IMR-90 (cell line): Measurements from ENCODE around the gene SLIT1. TPM values are rescaled to one million over a fixed set of nuclear protein-coding genes. Genes with fewer than 3 reads are reported as not detected.

Experiments
- ATAC-seq: fragments of 200-7000 bp; cut with Tn5 transposase; 2 replicates; pipeline ENCODE4 v1.9.1; 2020; ENCODE audit warnings: low read depth, mild to moderate bottlenecking, moderate library complexity
- BruUV-seq: library from RNA; stranded (reverse); fragments of 400-500 nt; replicated peaks from 2 replicates; lab custom pipeline; 2021; lab: Mats Ljungman, UMichigan
- CTCF ChIA-PET: fragments of 300-600 bp; formaldehyde crosslinking; extraction: SDS; loops from one replicate; lab custom pipeline; 2021; ENCODE audit warnings: antibody characterized with exemption; lab: Yijun Ruan, JAX
- POLR2A ChIA-PET: fragments of 300-600 bp; sonication (Branson Sonifier 250); formaldehyde crosslinking; loops from one replicate; lab custom pipeline; 2022; ENCODE audit warnings: antibody characterized with exemption; ENCODE audit not compliant: unreplicated experiment; lab: Charles Lee
- DNase-seq: peaks from one replicate; pipeline ENCODE4 v3.0.0; 2013
- H2AFZ ChIP-seq: replicated peaks from 2 replicates; pipeline ENCODE3; 2013; ENCODE audit warnings: low read length, mild to moderate bottlenecking; ENCODE audit not compliant: poor library complexity
- H2AK5ac ChIP-seq: 2 replicates; pipeline ENCODE4 v1.6.1; 2013; ENCODE audit warnings: low read depth, low read length, inconsistent platforms
- H2AK9ac ChIP-seq: replicated peaks from 2 replicates; pipeline ENCODE3; 2013; ENCODE audit warnings: mild to moderate bottlenecking, low read depth, low read length, moderate library complexity; ENCODE audit not compliant: poor library complexity
- H2BK120ac ChIP-seq: 2 replicates; pipeline ENCODE4 v1.6.1; 2013; ENCODE audit warnings: low read depth, low read length, inconsistent platforms
- H2BK15ac ChIP-seq: 3 replicates; pipeline ENCODE4 v1.6.1; 2013; ENCODE audit warnings: low read depth, low read length, inconsistent platforms
- H2BK20ac ChIP-seq: 2 replicates; pipeline ENCODE4 v1.6.1; 2013; ENCODE audit warnings: low read depth, mild to moderate bottlenecking, inconsistent platforms, low read length, moderate library complexity
- H2BK5ac ChIP-seq: 2 replicates; pipeline ENCODE4 v1.6.1; 2013; ENCODE audit warnings: mild to moderate bottlenecking, low read depth, low read length, inconsistent platforms; ENCODE audit not compliant: poor library complexity, severe bottlenecking
- H3K14ac ChIP-seq: replicated peaks from 2 replicates; pipeline ENCODE4 v1.6.1; 2013; ENCODE audit warnings: low read depth, low read length, inconsistent platforms
- H3K18ac ChIP-seq: 2 replicates; pipeline ENCODE4 v1.6.1; 2013; ENCODE audit warnings: low read depth, low read length, control low read depth
- H3K23ac ChIP-seq: 2 replicates; pipeline ENCODE4 v1.6.1; 2013; ENCODE audit warnings: low read depth, low read length, inconsistent platforms
- H3K27ac ChIP-seq: 2 replicates; pipeline ENCODE4 v1.5.1; 2013; ENCODE audit warnings: mild to moderate bottlenecking, control low read depth, low read length; ENCODE audit not compliant: insufficient read depth
- H3K27me3 ChIP-seq: 2 replicates; pipeline ENCODE4 v1.6.1; 2013; ENCODE audit warnings: low read length; ENCODE audit not compliant: control insufficient read depth, insufficient read depth
- H3K36me3 ChIP-seq: 2 replicates; pipeline ENCODE4 v1.6.1; 2013; ENCODE audit warnings: low read length, mixed read lengths; ENCODE audit not compliant: control insufficient read depth, insufficient read depth
- H3K4ac ChIP-seq: 2 replicates; pipeline ENCODE4 v1.6.1; 2013; ENCODE audit warnings: low read depth, low read length, inconsistent platforms
- H3K4me1 ChIP-seq: 2 replicates; pipeline ENCODE4 v1.6.1; 2013; ENCODE audit warnings: low read length, mixed read lengths; ENCODE audit not compliant: control insufficient read depth, insufficient read depth
- H3K4me2 ChIP-seq: 2 replicates; pipeline ENCODE4 v1.6.1; 2013; ENCODE audit warnings: low read depth, mild to moderate bottlenecking, control low read depth, low read length, moderate library complexity
- H3K4me3 ChIP-seq: 2 replicates; pipeline ENCODE4 v1.5.1; 2013; ENCODE audit warnings: low read depth, mild to moderate bottlenecking, control low read depth, low read length, moderate library complexity; ENCODE audit not compliant: insufficient read depth
- H3K56ac ChIP-seq: 2 replicates; pipeline ENCODE4 v1.6.1; 2013; ENCODE audit warnings: low read length, inconsistent platforms; ENCODE audit not compliant: insufficient read depth; ENCODE audit errors: extremely low read depth
- H3K79me1 ChIP-seq, 2 experiments: 2 replicates each; pipeline ENCODE4 v1.6.1; 2013; ENCODE audit warnings: low read length in 2 of 2, inconsistent platforms in 1 of 2, low read depth in 1 of 2
- H3K9ac ChIP-seq: 2 replicates; pipeline ENCODE4 v1.6.1; 2013; ENCODE audit warnings: low read depth, low read length, control low read depth
- H3K9me1 ChIP-seq: 2 replicates; pipeline ENCODE4 v1.6.1; 2013; ENCODE audit warnings: low read length, inconsistent platforms; ENCODE audit not compliant: insufficient read depth
- H3K9me3 ChIP-seq: 2 replicates; pipeline ENCODE4 v1.6.1; 2013; ENCODE audit warnings: low read length; ENCODE audit not compliant: control insufficient read depth, insufficient read depth
- H4K20me1 ChIP-seq: 2 replicates; pipeline ENCODE4 v1.6.1; 2013; ENCODE audit warnings: low read length, inconsistent platforms; ENCODE audit not compliant: insufficient read depth
- H4K5ac ChIP-seq: 2 replicates; pipeline ENCODE4 v1.6.1; 2013; ENCODE audit warnings: mild to moderate bottlenecking, low read depth, low read length, control low read depth
- H4K8ac ChIP-seq, 2 experiments: 2 replicates each; pipeline ENCODE4 v1.6.1; 2013; ENCODE audit warnings: low read depth in 2 of 2, low read length in 2 of 2, control low read depth in 1 of 2, inconsistent platforms in 1 of 2
- H4K91ac ChIP-seq: 2 replicates; pipeline ENCODE4 v1.6.1; 2013; ENCODE audit warnings: low read depth, low read length, inconsistent platforms; ENCODE audit not compliant: insufficient read depth
- BHLHE40 ChIP-seq: fragments of 150-350 bp; IDR thresholded peaks from 2 replicates; pipeline ENCODE4 v1.6.1; 2016; ENCODE audit warnings: mild to moderate bottlenecking, low read depth, low read length
- CEBPB ChIP-seq: IDR thresholded peaks from 2 replicates; pipeline ENCODE4 v1.6.1; 2012; ENCODE audit warnings: low read depth, low read length, improper control_type of control experiment
- CHD1 ChIP-seq: IDR thresholded peaks from 2 replicates; pipeline ENCODE4 v1.6.1; 2012; ENCODE audit warnings: low read depth, low read length, improper control_type of control experiment
- FOS ChIP-seq: fragments of 150-350 bp; IDR thresholded peaks from 2 replicates; pipeline ENCODE4 v1.6.1; 2016; ENCODE audit warnings: low read depth, low read length
- MAFK ChIP-seq: IDR thresholded peaks from 2 replicates; pipeline ENCODE4 v1.6.1; 2012; ENCODE audit warnings: low read depth, low read length, improper control_type of control experiment
- MAZ ChIP-seq: IDR thresholded peaks from 2 replicates; pipeline ENCODE4 v1.6.1; 2012; ENCODE audit warnings: low read depth, mild to moderate bottlenecking, low read length, improper control_type of control experiment, moderate library complexity, borderline replicate concordance
- MXI1 ChIP-seq: IDR thresholded peaks from 2 replicates; pipeline ENCODE4 v1.6.1; 2012; ENCODE audit warnings: low read depth, mild to moderate bottlenecking, low read length, moderate library complexity, borderline replicate concordance
- RAD21 ChIP-seq: IDR thresholded peaks from 2 replicates; pipeline ENCODE4 v1.6.1; 2012; ENCODE audit warnings: low read length, improper control_type of control experiment
- RCOR1 ChIP-seq: IDR thresholded peaks from 2 replicates; pipeline ENCODE4 v1.6.1; 2012; ENCODE audit warnings: mild to moderate bottlenecking, low read length, improper control_type of control experiment; ENCODE audit not compliant: insufficient replicate concordance
- WGBS, 2 experiments: methylation state at CpG; one replicate each; pipeline versions ENCODE4 v1.1.5 to v1.1.7; 2013; ENCODE audit warnings: missing lambda C conversion rate in 2 of 2; ENCODE audit not compliant: insufficient read length in 1 of 2; ENCODE audit errors: extremely low coverage in 2 of 2; 5-methylcytosine and 5-hydroxymethylcytosine counted together
- dilution Hi-C: fragments of 300-500 bp; cut with HindIII; formaldehyde crosslinking; loops from one replicate; pipeline ENCODE4 v1.14.3; 2018; ENCODE audit warnings: low sequenced_read_pairs; ENCODE audit not compliant: unreplicated experiment
- in situ Hi-C: fragments of 300-500 bp; cut with MboI; formaldehyde crosslinking; loops from 3 replicates; pipeline ENCODE4 v1.14.3; 2019; ENCODE audit warnings: low sequenced_read_pairs, inconsistent platforms, mixed read lengths
- intact Hi-C: fragments of 100-400 bp; cut with micrococcal nuclease; formaldehyde crosslinking; loops from 2 replicates; pipeline ENCODE4 v1.10.0; 2022
- polyA plus RNA-seq, 3 experiments: library from polyadenylated mRNA; depleted of rRNA; stranded (reverse); fragments of >200 nt; gene quantifications; 2 replicates each; pipeline ENCODE4 v1.2.3, GENCODE V29; 2012; ENCODE audit warnings: low replicate concordance in 1 of 3
- total RNA-seq: library from RNA; depleted of rRNA; stranded (reverse); fragments of >200 nt; gene quantifications from 2 replicates; pipeline ENCODE4 v1.2.3, GENCODE V29; 2012
- TF ChIP-seq, protein P1 (sequence below): fragments of 150-350 bp; IDR thresholded peaks from 2 replicates; pipeline ENCODE4 v1.6.1; 2016; ENCODE audit warnings: low read depth, mild to moderate bottlenecking, low read length, moderate library complexity, borderline replicate concordance
- TF ChIP-seq, protein P2 (sequence below): conservative IDR thresholded peaks from 2 replicates; pipeline ENCODE4 v1.5.1; 2012; ENCODE audit warnings: mild to moderate bottlenecking, low read depth, low read length, improper control_type of control experiment
- TF ChIP-seq, protein P3 (sequence below): fragments of 150-350 bp; IDR thresholded peaks from 2 replicates; pipeline ENCODE4 v1.6.1; 2017; ENCODE audit warnings: mild to moderate bottlenecking, antibody characterized with exemption, low read length, low read depth

The SLIT1 gene
- total and polyA plus RNA-seq, 2 of the 4 experiments (the other 2 are of a cell fraction): under 0.01 TPM

DNA sequence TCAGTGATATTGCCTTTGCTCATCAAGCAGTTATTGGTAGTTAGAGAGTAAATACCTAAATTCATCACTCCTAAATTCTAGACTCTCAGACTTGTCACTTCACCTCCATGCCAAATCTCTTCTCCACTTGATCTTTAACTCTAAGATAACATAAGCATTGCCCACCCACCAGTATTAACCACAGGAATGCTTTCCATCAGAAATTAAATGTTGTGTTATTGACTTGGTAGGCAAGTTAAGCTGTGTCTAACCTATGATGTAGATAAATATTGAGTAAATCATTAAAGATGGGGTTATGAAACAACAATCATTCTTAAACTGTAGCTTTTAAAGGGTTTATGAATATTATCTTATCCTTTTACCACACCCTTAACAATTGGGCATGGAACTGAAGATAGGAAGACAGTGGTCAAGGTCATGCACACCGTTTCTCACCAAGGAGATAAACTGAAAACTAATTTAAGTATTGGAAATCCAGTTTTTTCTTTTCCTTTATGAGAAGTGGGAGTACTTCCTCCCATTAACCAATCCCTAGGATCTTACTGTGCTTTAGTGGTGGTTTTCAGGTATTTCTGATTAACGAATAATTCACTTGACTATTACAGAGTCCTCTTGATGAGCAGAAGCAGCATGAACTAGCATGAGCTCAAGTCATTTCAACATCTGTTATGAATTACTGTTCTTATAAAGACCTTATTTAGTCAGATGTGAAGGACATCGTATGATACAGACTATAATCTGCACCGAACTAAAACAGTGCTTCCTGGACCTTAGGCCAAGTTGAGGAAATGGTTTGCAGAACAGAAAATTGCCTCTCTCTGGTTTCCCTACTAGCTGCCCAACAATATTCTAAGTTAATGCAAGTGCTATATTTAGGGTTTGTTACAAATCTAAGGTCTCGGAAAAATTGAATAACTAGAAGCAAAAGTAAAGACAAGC lies 211.7 kb downstream of the SLIT1 start (continued):
- TF ChIP-seq RCOR1 (no peak), MAFK (no peak)

DNA sequence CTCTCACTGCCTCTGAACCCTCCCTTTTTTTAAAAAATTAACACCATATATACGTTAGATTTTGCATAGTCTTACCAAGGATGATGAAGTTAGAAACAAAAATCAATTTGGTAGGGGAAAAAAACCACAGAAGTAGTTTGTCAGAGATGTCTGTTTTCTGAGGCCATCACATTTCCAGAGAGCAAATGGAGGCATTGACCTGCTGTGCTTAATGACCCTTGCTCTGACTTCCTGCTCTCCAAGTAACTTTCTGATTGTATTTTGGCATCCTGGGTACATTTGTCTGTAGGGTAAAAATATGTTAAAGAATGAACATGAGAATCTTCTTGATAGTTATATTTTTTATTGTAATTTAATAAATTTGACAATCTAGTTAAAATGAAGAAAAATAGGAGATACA lies 213.5 kb downstream of the SLIT1 start:
- Histone ChIP-seq H4K91ac (no peak overlapping the region), H3K27ac (no peak overlapping the region), H2BK120ac (no peak overlapping the region), H2AFZ (no peak overlapping the region), H4K8ac (no peak overlapping the region), H2AK9ac (no peak overlapping the region), H3K23ac (no peak overlapping the region), H2AK5ac (no peak overlapping the region), H3K4me1 (peaks cover 2% of the 10 kb centered on the region; the same call in 1 of the 2 replicates), H3K79me1 (peaks cover 0 to 7% of the 10 kb centered on the region in 2 experiments; a peak in 2 of 4 replicates), H3K4ac (no peak overlapping the region), H4K5ac (no peak overlapping the region), H3K56ac (no peak overlapping the region), H3K27me3 (no peaks in the 10 kb centered on the region), H3K9me1 (no peaks in the 10 kb centered on the region; the same call in 1 of the 2 replicates), H4K20me1 (no peaks in the 10 kb centered on the region), H3K36me3 (no peaks in the 10 kb centered on the region), H3K4me2 (no peak overlapping the region), H3K18ac (no peak overlapping the region), H3K4me3 (no peak overlapping the region), H3K14ac (no peak overlapping the region), H3K9me3 (no peaks in the 10 kb centered on the region), H3K9ac (no peak overlapping the region), H2BK15ac (no peak overlapping the region), H2BK20ac (no peak overlapping the region), H2BK5ac (no peak overlapping the region)
- ChIA-PET CTCF (no interaction called here), POLR2A (no interaction called here)
- dilution Hi-C loops (no loop called here), intact Hi-C loops (no loop called here), in situ Hi-C loops (no loop called here)
- DNase-seq: no peak
- no peak for ATAC-seq
- BruUV-seq: no TSS peak
- WGBS, 2 experiments: no CpG with 5 or more reads among the region's 1 CpG
- TF ChIP-seq RAD21: no peak
- TF ChIP-seq, protein P1, sequence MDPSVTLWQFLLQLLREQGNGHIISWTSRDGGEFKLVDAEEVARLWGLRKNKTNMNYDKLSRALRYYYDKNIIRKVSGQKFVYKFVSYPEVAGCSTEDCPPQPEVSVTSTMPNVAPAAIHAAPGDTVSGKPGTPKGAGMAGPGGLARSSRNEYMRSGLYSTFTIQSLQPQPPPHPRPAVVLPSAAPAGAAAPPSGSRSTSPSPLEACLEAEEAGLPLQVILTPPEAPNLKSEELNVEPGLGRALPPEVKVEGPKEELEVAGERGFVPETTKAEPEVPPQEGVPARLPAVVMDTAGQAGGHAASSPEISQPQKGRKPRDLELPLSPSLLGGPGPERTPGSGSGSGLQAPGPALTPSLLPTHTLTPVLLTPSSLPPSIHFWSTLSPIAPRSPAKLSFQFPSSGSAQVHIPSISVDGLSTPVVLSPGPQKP: no peak
- TF ChIP-seq BHLHE40: no peak
- no peak for TF ChIP-seq MAZ
- TF ChIP-seq MAFK: no peak
- TF ChIP-seq MXI1: no peak
- no peak for TF ChIP-seq CHD1
- TF ChIP-seq, protein P2, sequence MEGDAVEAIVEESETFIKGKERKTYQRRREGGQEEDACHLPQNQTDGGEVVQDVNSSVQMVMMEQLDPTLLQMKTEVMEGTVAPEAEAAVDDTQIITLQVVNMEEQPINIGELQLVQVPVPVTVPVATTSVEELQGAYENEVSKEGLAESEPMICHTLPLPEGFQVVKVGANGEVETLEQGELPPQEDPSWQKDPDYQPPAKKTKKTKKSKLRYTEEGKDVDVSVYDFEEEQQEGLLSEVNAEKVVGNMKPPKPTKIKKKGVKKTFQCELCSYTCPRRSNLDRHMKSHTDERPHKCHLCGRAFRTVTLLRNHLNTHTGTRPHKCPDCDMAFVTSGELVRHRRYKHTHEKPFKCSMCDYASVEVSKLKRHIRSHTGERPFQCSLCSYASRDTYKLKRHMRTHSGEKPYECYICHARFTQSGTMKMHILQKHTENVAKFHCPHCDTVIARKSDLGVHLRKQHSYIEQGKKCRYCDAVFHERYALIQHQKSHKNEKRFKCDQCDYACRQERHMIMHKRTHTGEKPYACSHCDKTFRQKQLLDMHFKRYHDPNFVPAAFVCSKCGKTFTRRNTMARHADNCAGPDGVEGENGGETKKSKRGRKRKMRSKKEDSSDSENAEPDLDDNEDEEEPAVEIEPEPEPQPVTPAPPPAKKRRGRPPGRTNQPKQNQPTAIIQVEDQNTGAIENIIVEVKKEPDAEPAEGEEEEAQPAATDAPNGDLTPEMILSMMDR: no peak
- no peak for TF ChIP-seq FOS
- TF ChIP-seq CEBPB: no peak
- TF ChIP-seq, protein P3, sequence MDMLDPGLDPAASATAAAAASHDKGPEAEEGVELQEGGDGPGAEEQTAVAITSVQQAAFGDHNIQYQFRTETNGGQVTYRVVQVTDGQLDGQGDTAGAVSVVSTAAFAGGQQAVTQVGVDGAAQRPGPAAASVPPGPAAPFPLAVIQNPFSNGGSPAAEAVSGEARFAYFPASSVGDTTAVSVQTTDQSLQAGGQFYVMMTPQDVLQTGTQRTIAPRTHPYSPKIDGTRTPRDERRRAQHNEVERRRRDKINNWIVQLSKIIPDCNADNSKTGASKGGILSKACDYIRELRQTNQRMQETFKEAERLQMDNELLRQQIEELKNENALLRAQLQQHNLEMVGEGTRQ: no peak
